PC-9 (cell line): ENCODE results near the gene SELENOM. TPM values are rescaled to one million over a fixed set of nuclear protein-coding genes. Genes with fewer than 3 reads are reported as not detected.

Experiments used
- BruUV-seq: library from RNA; stranded (reverse); fragments of 400-500 nt; replicated peaks from 2 replicates; lab custom pipeline; 2021; lab: Mats Ljungman, UMichigan
- CTCF ChIA-PET: fragments of 300-600 bp; sonication (Branson Sonifier 250); formaldehyde crosslinking; loops from one replicate; lab custom pipeline; 2022; ENCODE audit warnings: antibody characterized with exemption; lab: Charles Lee
- POLR2A ChIA-PET: fragments of 300-600 bp; sonication (Branson Sonifier 250); formaldehyde crosslinking; loops from one replicate; lab custom pipeline; 2022; ENCODE audit warnings: antibody characterized with exemption; ENCODE audit not compliant: unreplicated experiment; lab: Charles Lee
- DNase-seq, 2 experiments: peaks; one replicate each; pipeline versions ENCODE4 v3.0.0 to v3.0.0-alpha.2; 2015 to 2022; ENCODE audit warnings: mixed read lengths in 1 of 2
- H2AFZ ChIP-seq: fragments of 200-600 bp; sonication (generic); 2 replicates; pipeline ENCODE4 v1.8.1; 2017; ENCODE audit warnings: antibody characterized with exemption
- H3F3A ChIP-seq: fragments of 200-600 bp; sonication (generic); 2 replicates; pipeline ENCODE4 v1.8.1; 2017; ENCODE audit warnings: antibody characterized with exemption, mild to moderate bottlenecking, low read depth; ENCODE audit not compliant: insufficient read depth
- H3K27ac ChIP-seq: fragments of 200-600 bp; sonication (generic); 2 replicates; pipeline ENCODE4 v1.6.1; 2016; ENCODE audit warnings: mixed run types
- H3K27me3 ChIP-seq: fragments of 200-600 bp; sonication (generic); 2 replicates; pipeline ENCODE4 v1.6.1; 2016; ENCODE audit warnings: low read depth, mixed run types; ENCODE audit not compliant: insufficient read depth
- H3K36me3 ChIP-seq: fragments of 200-600 bp; sonication (generic); 2 replicates; pipeline ENCODE4 v1.6.1; 2016; ENCODE audit warnings: low read depth, mixed run types
- H3K4me1 ChIP-seq: fragments of 200-600 bp; sonication (generic); replicated peaks from 2 replicates; pipeline ENCODE4 v1.6.1; 2016; ENCODE audit warnings: mixed run types; ENCODE audit not compliant: insufficient read depth
- H3K4me2 ChIP-seq: fragments of 200-600 bp; sonication (generic); 2 replicates; pipeline ENCODE4 v1.6.1; 2017; ENCODE audit warnings: mixed run types
- H3K4me3 ChIP-seq: fragments of 200-600 bp; sonication (generic); 2 replicates; pipeline ENCODE4 v1.6.1; 2016; ENCODE audit warnings: mixed run types
- H3K79me2 ChIP-seq: fragments of 200-600 bp; sonication (generic); 2 replicates; pipeline ENCODE4 v1.6.1; 2017; ENCODE audit warnings: low read depth, mixed run types
- H3K9me2 ChIP-seq: fragments of 200-600 bp; sonication (generic); 2 replicates; pipeline ENCODE4 v1.8.1; 2017; ENCODE audit warnings: mild to moderate bottlenecking; ENCODE audit not compliant: insufficient read depth
- H3K9me3 ChIP-seq: fragments of 200-600 bp; sonication (generic); 2 replicates; pipeline ENCODE4 v1.8.1; 2016; ENCODE audit warnings: low read depth; ENCODE audit not compliant: insufficient read depth
- H4K20me1 ChIP-seq: fragments of 200-600 bp; sonication (generic); 2 replicates; pipeline ENCODE4 v1.8.1; 2017; ENCODE audit not compliant: insufficient read depth
- CTCF ChIP-seq: fragments of 200-600 bp; sonication (generic); conservative IDR thresholded peaks from 2 replicates; pipeline ENCODE4 v1.6.1; 2017; ENCODE audit warnings: mixed run types, antibody characterized with exemption, mild to moderate bottlenecking, moderate library complexity
- EZH2 ChIP-seq: fragments of 200-600 bp; sonication (generic); IDR thresholded peaks from 2 replicates; pipeline ENCODE4 v1.8.0; 2017; ENCODE audit warnings: antibody characterized with exemption, low read depth
- intact Hi-C: fragments of 100-400 bp; cut with micrococcal nuclease; formaldehyde crosslinking; loops from one replicate; pipeline ENCODE4 v1.10.0; 2022; ENCODE audit not compliant: unreplicated experiment
- total RNA-seq: library from RNA; stranded (reverse); gene quantifications from 2 replicates; pipeline ENCODE4 v1.2.3, GENCODE V29; 2021

SELENOM gene
- total RNA-seq, 1 experiment from 2014 or later: 20.7 TPM

GRCh38 chr22:31088233-31088986 lies 19.0 kb downstream of the SELENOM start:
- ChIA-PET CTCF (no interaction called here), POLR2A (no interaction called here)
- H4K20me1 ChIP-seq: no peaks in the 10 kb centered on the region; the same call in 1 of the 2 replicates
- H2AFZ ChIP-seq: no peak overlapping the region
- no peaks in the 10 kb centered on the region for H3K79me2 ChIP-seq
- H3K4me3 ChIP-seq: no peak overlapping the region
- H3F3A ChIP-seq: peaks cover 5% of the 10 kb centered on the region; the same call in 1 of the 2 replicates
- no peak overlapping the region for H3K4me2 ChIP-seq
- H3K9me2 ChIP-seq: no peaks in the 10 kb centered on the region
- no TSS peak for BruUV-seq
- TF ChIP-seq EZH2 (no peak), CTCF (no peak)
- H3K27ac ChIP-seq: no peak overlapping the region
- no peaks in the 10 kb centered on the region for H3K27me3 ChIP-seq
- no peaks in the 10 kb centered on the region for H3K9me3 ChIP-seq
- no peaks in the 10 kb centered on the region for H3K36me3 ChIP-seq
- no peak for DNase-seq
- H3K4me1 ChIP-seq: peaks cover 7% of the 10 kb centered on the region; the same call in 1 of the 2 replicates
- intact Hi-C loops: loop anchor here (5.0 kb wide), 1 partner anchor 326 kb away; no protein-coding TSS in a partner anchor

GRCh38 chr22:31087744-31088215 lies 19.6 kb downstream of the SELENOM start:
- H3K27ac ChIP-seq: no peak overlapping the region
- no peaks in the 10 kb centered on the region; the same call in 1 of the 2 replicates for H4K20me1 ChIP-seq
- POLR2A ChIA-PET: no interaction called here

More at GRCh38 chr22:31087744-31088215, 19.6 kb downstream of the SELENOM start:
- intact Hi-C loops: loop anchor here (5.0 kb wide), 1 partner anchor 325 kb away; no protein-coding TSS in a partner anchor
- Histone ChIP-seq H3K79me2 (no peaks in the 10 kb centered on the region), H3K36me3 (no peaks in the 10 kb centered on the region), H2AFZ (no peak overlapping the region), H3K4me2 (no peak overlapping the region), H3K9me2 (no peaks in the 10 kb centered on the region), H3K9me3 (no peaks in the 10 kb centered on the region), H3K4me3 (no peak overlapping the region), H3K27me3 (no peaks in the 10 kb centered on the region), H3F3A (peaks cover 5% of the 10 kb centered on the region; the same call in 1 of the 2 replicates), H3K4me1 (peaks cover 9% of the 10 kb centered on the region)
- DNase-seq: no peak
- TF ChIP-seq EZH2 (no peak), CTCF (no peak)
- BruUV-seq: no TSS peak
- CTCF ChIA-PET: no interaction called here
